ENCODE measurements around the gene DIS3L.
"Not testable (repeated sequence)": the region's sequence is repeated elsewhere in the genome, so short reads cannot be mapped to it uniquely, and the experiment has no call there.

The DIS3L gene

DNA sequence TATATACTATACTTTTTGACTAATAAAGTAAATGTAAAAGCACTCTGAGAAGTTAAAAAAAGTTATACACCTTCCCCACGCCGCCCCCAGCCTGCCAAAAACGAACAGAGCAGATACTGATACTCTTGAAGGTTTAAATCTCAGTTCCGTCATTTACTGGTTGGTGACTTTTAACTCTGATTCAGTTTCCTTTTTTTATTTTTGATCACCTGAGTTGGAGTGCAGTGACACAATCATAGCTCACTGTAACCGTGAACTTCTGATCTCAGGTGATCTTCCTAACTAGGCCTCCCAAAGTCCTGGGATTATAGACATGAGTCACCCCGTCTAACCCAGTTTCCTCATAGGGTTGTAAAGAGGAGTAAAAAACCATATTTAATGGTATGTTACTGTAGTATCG, 66.4 kb downstream of the DIS3L start:
- CTCF ChIA-PET = no interaction called here
- POLR2A ChIA-PET = no interaction called here
- peak; percentile 34 for DNase-seq (ENCODE audit: extremely low spot score)
- TF ChIP-seq, protein P1, sequence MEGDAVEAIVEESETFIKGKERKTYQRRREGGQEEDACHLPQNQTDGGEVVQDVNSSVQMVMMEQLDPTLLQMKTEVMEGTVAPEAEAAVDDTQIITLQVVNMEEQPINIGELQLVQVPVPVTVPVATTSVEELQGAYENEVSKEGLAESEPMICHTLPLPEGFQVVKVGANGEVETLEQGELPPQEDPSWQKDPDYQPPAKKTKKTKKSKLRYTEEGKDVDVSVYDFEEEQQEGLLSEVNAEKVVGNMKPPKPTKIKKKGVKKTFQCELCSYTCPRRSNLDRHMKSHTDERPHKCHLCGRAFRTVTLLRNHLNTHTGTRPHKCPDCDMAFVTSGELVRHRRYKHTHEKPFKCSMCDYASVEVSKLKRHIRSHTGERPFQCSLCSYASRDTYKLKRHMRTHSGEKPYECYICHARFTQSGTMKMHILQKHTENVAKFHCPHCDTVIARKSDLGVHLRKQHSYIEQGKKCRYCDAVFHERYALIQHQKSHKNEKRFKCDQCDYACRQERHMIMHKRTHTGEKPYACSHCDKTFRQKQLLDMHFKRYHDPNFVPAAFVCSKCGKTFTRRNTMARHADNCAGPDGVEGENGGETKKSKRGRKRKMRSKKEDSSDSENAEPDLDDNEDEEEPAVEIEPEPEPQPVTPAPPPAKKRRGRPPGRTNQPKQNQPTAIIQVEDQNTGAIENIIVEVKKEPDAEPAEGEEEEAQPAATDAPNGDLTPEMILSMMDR (IDR thresholded peaks at IDR 0.05; ENCODE audit: control extremely low read depth, extremely low read depth, low read depth, missing control alignments) = no peak

DNA sequence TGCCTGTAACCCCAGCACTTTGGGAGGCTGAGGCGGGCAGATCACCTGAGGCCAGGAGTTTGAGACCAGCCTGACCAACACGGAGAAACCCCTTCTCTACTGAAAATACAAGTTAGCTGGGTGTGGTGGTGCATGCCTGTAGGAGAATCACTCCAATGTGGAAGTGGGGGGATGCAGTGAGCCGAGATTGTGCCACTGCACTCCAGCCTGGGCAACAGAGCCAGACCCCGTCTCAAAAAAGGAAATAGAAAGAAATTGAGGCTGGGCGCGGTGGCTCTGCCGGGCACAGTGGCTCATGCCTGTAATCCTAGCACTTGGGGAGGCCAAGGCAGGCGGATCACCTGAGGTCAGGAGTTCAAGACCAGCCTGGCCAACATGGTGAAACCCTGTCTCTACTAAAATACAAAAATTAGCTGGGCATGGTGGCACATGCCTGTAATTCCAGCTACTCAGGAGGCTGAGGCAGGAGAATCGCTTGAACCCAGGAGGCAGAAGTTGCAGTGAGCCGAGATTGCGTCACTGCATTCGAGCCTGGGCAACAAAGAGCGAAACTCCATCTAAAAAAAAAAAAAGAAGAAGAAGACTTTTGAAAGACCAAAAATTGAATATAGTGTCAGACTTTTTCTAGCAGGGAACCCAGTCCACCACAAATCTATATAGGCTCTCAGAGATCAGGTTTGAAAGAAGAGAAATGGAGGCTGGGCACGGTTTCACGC, 68.5 kb downstream of the DIS3L start:
- CTCF ChIA-PET = interaction anchor here (1.7 kb wide), 1 partner anchor 26 kb away, joined by 3 read pairs; no protein-coding TSS in a partner anchor
- POLR2A ChIA-PET; DNase-seq (ENCODE audit: extremely low spot score): not testable (repeated sequence)

DNA sequence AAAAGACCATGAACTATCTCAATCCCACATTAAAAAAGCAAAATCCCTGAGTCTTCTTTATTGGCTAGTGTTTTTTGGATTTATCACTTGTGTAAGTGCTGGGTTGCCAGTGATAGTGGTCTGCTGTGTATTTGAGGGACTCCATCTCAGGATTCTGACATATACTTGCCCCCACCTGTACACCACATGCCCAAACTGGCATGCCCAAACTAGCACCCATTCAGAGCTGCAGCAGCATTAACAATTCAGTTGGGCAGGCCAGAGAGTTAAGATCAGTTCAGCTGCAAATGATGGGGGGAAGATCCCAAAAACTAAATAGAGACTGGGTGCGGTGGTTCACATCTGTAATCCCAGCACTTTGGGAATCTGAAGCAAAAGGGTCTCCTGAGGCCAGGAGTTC, 69.4 kb downstream of the DIS3L start:
- ChIA-PET CTCF (no interaction called here), POLR2A (no interaction called here)
- DNase-seq (ENCODE audit: extremely low spot score) = no peak
- TF ChIP-seq, protein P1 (IDR thresholded peaks at IDR 0.05; ENCODE audit: control extremely low read depth, extremely low read depth, low read depth, missing control alignments) = no peak

- POLR2A ChIA-PET = no interaction called here
- CTCF ChIA-PET = no interaction called here
- TF ChIP-seq, protein P1 (IDR thresholded peaks at IDR 0.05; ENCODE audit: control extremely low read depth, extremely low read depth, low read depth, missing control alignments) = no peak
- DNase-seq (ENCODE audit: extremely low spot score) = no peak
These were observed 71.7 kb downstream of the DIS3L start for GRCh38 chr15:66364944-66365528.

DNA sequence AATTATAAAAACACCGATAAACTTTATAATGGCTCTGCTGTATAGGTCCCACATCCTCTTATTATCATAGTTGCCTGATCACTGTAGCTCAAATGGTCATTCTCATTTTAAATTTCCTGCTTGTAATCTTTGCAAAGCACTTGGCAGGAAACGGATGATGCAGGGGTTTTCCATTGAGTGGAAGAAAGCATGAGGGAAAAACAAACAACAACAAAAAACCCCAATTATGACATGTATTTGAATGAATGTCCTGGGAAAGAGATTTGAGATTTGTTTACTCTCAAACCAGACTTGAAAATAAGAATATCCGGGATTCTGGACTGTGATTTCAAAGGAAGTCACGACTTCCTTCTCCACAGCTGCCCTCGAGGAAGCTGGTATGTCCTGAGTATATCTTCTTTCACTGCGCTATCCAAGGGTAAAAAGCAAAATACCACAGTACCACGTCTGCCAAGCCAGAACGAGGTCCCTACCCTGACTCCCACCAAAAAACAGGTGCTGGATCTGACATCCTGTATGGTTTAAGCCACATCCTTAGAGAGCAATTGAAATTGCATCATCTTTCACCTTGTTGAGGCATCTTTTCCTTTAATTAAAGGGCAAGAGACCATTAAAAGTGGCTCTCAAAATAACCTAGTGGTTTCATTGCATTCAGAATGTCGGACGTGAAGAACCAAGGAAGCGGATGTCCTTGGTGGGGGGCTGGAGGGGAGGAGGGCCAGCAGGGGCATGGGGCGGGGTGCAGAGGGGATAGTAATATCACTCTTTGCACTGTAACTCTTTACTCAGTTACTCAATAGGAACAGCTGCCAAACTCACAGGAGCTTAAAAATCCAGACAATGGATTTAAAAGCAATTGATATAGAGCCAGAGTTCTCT, 76.6 kb downstream of the DIS3L start:
- DNase-seq (ENCODE audit: extremely low spot score) = peak; percentile 53
- CTCF ChIA-PET = interaction anchor here (1.4 to 4.0 kb wide), 3 partner anchors 16 to 127 kb away, joined by 3 to 24 read pairs (median 11); partner anchors contain the start of genes MAP2K1 and SNAPC5
- POLR2A ChIA-PET = no interaction called here
- TF ChIP-seq, protein P1 (IDR thresholded peaks at IDR 0.05; ENCODE audit: control extremely low read depth, extremely low read depth, low read depth, missing control alignments) = no peak

DNA sequence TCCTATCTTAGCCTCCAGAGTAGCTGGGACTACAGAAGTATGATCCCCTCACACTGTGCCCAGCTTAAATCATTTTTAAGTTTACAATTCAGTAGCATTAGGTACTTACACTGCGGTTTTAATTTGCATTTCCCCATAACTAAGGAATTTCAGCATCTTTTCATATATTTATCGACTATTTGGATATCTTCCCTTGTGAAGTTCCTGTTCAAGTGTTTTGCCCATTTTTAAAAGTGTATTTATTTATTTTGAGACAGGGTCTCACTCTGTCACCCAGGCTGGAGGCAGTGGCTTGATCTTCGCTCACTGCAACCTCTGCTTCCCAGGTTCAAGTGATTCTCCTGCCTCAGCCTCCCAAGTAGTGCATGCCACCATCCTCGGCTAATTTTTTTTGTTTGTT, 80.8 kb downstream of the DIS3L start:
- TF ChIP-seq, protein P1 (IDR thresholded peaks at IDR 0.05; ENCODE audit: control extremely low read depth, extremely low read depth, low read depth, missing control alignments) = no peak
- no peak for DNase-seq (ENCODE audit: extremely low spot score)
- ChIA-PET POLR2A (interaction anchor here (0.8 kb wide), 1 partner anchor 18 kb away, joined by 3 read pairs; the partner anchor contains the start of gene TIPIN), CTCF (interaction anchor here (0.8 kb wide), 1 partner anchor 12 kb away, joined by 3 read pairs; no protein-coding TSS in a partner anchor)
